HFFc6 (cell line): ENCODE data around the gene GSN. TPM values are rescaled to one million over a fixed set of nuclear protein-coding genes. Genes with fewer than 3 reads are reported as not detected.

Experiments
- DNase-seq: peaks from one replicate; pipeline ENCODE4 v3.0.0-alpha.2; 2018
- H3K27ac Mint-ChIP-seq: 2 replicates; pipeline ENCODE4 v1.8.0; 2020; ENCODE audit warnings: mild to moderate bottlenecking, mixed read lengths
- H3K27me3 Mint-ChIP-seq: 2 replicates; pipeline ENCODE4 v1.8.0; 2021; ENCODE audit warnings: mild to moderate bottlenecking, moderate library complexity, mixed read lengths; ENCODE audit not compliant: insufficient read depth
- H3K36me3 Mint-ChIP-seq: 2 replicates; pipeline ENCODE4 v1.8.0; 2021; ENCODE audit warnings: low read depth, mixed read lengths
- H3K4me1 Mint-ChIP-seq: 2 replicates; pipeline ENCODE4 v1.8.0; 2020; ENCODE audit warnings: low read depth, mixed read lengths
- H3K4me3 Mint-ChIP-seq: 2 replicates; pipeline ENCODE4 v1.8.0; 2020; ENCODE audit warnings: mild to moderate bottlenecking, moderate library complexity, mixed read lengths
- H3K9me3 Mint-ChIP-seq: 2 replicates; pipeline ENCODE4 v1.8.0; 2020; ENCODE audit warnings: mild to moderate bottlenecking, mixed read lengths
- total RNA-seq, 6 experiments: library from RNA; stranded (reverse); fragmentation: NEBNext Ultra II Directional; extraction: Animal tissue kit (Norgen Biotek cat#: 25700); gene quantifications; 2 replicates in 1 of 6; 3 replicates in 5 of 6; pipeline ENCODE4 v1.2.3, GENCODE V29; 2021
- TF ChIP-seq, protein P1 (sequence below): fragments of 200-600 bp; sonication (generic); IDR thresholded peaks from 2 replicates; pipeline ENCODE4 v1.5.0; 2021; ENCODE audit warnings: antibody characterized with exemption, mild to moderate bottlenecking

The GSN gene
- total RNA-seq, 6 experiments from 2014 or later: 288 to 394 (median 318) TPM

DNA sequence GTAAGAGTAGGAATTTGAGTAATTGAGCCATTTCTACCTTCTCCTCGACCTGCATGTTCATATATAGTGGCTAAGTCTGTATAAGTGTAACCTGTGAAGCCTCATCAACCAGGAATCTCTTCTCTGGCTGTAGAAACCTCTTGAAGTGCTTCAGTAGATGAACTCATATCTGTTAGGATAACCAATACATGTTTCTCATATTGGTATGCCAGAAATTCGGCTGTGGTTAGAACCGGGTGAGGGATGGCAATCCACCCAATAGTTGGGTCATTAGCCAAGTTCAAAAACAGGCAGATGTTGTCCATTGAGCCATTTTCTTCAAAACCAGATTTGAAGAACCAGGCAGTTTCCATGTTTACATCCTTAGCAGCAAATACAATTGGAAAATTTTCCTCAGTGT, 28.9 kb upstream of the GSN start:
- H3K4me3 Mint-ChIP-seq: no peak overlapping the region
- DNase-seq: no peak
- peaks cover 7% of the 10 kb centered on the region for H3K9me3 Mint-ChIP-seq
- H3K36me3 Mint-ChIP-seq: peaks cover 7% of the 10 kb centered on the region; the same call in 1 of the 2 replicates
- TF ChIP-seq, protein P1, sequence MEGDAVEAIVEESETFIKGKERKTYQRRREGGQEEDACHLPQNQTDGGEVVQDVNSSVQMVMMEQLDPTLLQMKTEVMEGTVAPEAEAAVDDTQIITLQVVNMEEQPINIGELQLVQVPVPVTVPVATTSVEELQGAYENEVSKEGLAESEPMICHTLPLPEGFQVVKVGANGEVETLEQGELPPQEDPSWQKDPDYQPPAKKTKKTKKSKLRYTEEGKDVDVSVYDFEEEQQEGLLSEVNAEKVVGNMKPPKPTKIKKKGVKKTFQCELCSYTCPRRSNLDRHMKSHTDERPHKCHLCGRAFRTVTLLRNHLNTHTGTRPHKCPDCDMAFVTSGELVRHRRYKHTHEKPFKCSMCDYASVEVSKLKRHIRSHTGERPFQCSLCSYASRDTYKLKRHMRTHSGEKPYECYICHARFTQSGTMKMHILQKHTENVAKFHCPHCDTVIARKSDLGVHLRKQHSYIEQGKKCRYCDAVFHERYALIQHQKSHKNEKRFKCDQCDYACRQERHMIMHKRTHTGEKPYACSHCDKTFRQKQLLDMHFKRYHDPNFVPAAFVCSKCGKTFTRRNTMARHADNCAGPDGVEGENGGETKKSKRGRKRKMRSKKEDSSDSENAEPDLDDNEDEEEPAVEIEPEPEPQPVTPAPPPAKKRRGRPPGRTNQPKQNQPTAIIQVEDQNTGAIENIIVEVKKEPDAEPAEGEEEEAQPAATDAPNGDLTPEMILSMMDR: no peak
- peaks cover 65% of the 10 kb centered on the region for H3K4me1 Mint-ChIP-seq
- no peaks in the 10 kb centered on the region for H3K27me3 Mint-ChIP-seq
- H3K27ac Mint-ChIP-seq: no peak overlapping the region

DNA sequence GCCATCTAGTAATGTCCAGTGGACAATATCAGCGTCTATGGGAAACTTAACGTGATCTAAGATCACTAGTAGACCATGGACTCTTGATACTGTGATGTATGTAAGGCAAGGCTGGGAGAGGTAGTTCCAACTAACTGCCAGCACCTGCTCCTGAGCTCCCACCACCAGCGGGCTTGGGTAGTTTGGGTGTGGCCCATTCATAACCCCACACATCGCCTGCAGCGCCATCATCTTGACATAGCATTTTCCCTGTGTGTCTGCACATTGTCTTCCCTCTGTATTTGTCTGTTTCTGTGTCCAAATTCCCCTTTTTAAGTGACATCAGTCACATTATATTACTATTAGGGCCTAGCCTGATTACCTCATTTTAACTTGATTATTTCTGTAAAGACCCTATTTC, 28.1 kb upstream of the GSN start:
- TF ChIP-seq, protein P1: no peak
- Mint-ChIP-seq H3K9me3 (peaks cover 8% of the 10 kb centered on the region), H3K4me1 (peaks cover 57% of the 10 kb centered on the region), H3K27me3 (no peaks in the 10 kb centered on the region), H3K27ac (no peak overlapping the region), H3K4me3 (no peak overlapping the region), H3K36me3 (peaks cover 8% of the 10 kb centered on the region; the same call in 1 of the 2 replicates)
- no peak for DNase-seq

DNA sequence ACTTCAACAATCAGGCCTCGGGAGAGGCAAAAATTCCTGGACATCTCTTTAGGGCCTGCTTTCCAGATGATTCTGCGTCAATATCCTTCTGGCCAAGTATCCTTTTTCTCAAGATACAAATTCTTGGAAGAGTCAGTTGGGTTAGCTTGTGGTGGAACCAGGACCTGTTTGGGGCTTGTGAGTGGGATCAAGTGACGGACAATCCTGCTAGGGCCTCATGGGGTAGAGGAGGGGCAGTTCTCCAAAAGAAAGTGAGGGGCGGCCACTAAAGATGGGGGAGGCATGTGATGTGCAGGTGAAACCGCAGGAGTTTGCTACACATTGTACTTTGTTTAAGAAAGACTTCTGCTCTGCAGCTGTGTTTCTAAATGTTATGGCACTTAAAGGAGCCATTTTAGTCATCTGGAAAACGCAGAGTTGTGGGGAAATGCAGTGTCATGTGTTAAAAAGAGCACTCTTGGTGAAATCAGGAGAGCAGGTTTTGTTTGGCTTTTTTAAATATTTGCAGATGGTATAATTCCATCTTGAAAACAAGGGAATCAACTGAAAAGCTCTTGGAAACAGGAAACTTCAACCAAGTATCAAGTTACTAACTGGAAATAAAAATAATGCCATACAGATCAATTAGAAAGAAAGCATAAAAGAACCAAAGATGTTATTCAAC, 27.4 kb upstream of the GSN start:
- Mint-ChIP-seq H3K4me1 (peaks cover 51% of the 10 kb centered on the region), H3K36me3 (peaks cover 8% of the 10 kb centered on the region; the same call in 1 of the 2 replicates), H3K27me3 (no peaks in the 10 kb centered on the region), H3K9me3 (peaks cover 8% of the 10 kb centered on the region), H3K4me3 (no peak overlapping the region), H3K27ac (peak overlapping the region; percentile 85)
- TF ChIP-seq, protein P1: no peak
- DNase-seq: no peak

DNA sequence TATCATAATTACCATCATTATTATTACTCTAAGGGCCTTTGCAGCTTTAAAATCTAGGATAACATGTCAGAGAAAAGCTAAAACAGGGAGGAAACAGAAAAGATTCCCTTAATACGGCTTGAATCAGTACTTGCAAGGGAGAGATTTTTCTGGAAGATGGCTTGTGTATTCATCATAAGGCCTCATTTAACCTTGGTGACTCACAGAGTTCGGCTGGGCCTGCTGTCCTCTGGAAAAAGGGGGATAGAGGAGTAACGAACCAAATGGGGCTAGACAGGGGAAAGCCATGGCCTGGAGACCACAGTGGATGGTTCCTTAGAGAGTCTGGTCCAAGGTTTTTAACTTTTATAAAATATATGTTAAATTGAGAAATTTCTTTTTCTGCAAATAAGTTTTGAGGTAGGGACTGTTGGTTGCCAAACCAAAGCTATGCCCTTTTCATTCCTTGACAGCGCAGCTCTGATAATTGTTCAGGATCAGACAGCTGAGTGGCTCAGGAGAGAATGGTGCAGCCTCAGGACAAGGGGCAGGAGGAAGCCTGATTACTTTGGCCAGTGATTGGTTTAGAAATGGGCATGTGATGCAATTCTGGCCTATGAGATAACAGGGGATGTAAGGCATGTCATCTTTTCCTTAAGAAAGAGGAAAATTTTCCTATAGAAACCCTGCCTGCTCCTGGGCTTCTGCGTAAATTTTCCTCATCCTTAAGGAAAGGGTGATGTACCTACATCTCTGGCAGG, 25.6 kb upstream of the GSN start:
- peak; percentile 64 for DNase-seq
- Mint-ChIP-seq H3K27ac (peak overlapping the region; percentile 85), H3K4me1 (peaks cover 63% of the 10 kb centered on the region), H3K4me3 (no peak overlapping the region), H3K36me3 (peaks cover 8% of the 10 kb centered on the region; the same call in 1 of the 2 replicates), H3K27me3 (no peaks in the 10 kb centered on the region), H3K9me3 (peaks cover 8% of the 10 kb centered on the region)
- TF ChIP-seq, protein P1: no peak

DNA sequence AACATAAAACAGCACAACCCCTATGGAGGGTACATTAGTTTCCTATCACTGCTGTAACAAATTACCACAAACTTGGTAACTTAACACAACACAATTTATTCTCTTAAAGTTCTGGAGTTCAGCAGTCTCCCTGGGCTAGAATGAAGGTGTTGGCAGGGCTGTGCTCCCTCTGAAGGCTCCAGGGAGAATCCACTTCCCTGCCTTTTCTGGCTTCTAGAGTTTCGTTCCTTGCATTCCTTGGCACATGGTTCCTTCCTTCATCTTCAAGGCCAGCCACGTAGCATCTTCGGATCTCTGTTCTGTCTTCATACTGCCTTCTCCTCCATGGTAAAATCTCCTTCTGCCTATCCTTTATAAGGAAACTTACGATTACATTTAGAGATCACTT, 25.0 kb upstream of the GSN start:
- H3K27ac Mint-ChIP-seq: peak overlapping the region; percentile 85
- peaks cover 8% of the 10 kb centered on the region for H3K9me3 Mint-ChIP-seq
- DNase-seq: no peak
- H3K4me3 Mint-ChIP-seq: no peak overlapping the region
- H3K4me1 Mint-ChIP-seq: peaks cover 69% of the 10 kb centered on the region
- TF ChIP-seq, protein P1: no peak
- H3K36me3 Mint-ChIP-seq: peaks cover 8% of the 10 kb centered on the region; the same call in 1 of the 2 replicates
- no peaks in the 10 kb centered on the region for H3K27me3 Mint-ChIP-seq
